Suppressor macrophage (primary cell): ENCODE results near the gene CMTM1.
"Not testable (repeated sequence)": the region's sequence is repeated elsewhere in the genome, so short reads cannot be mapped to it uniquely, and the experiment has no call there.

ENCODE experiments used
- DNase-seq, 4 experiments: peaks; one replicate each; pipeline ENCODE4 v3.0.0-alpha.2; 2020 to 2022

Gene CMTM1

DNA sequence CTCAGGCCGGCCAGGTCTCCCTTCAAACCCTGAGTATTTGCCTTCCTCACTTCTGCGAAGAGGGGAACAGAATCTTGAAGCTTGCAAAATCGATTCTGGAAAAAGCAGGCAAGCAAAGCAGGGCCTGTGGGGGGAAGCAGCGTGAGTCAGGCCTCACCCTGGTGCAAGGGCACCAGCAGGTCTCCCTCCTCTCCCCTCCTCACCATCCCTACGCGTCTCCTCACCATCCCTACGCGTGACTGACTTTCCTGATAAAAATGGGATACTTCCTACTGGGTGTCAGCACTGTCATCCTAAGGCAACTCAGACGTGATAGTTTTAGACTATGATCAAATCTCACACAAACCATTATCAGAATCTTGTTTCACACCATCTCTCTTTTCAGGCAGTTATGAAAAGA, 50.4 kb downstream of the CMTM1 start:
- DNase-seq = peak in 3 of 4 experiments; percentile 19 to 40 (median 39)

DNA sequence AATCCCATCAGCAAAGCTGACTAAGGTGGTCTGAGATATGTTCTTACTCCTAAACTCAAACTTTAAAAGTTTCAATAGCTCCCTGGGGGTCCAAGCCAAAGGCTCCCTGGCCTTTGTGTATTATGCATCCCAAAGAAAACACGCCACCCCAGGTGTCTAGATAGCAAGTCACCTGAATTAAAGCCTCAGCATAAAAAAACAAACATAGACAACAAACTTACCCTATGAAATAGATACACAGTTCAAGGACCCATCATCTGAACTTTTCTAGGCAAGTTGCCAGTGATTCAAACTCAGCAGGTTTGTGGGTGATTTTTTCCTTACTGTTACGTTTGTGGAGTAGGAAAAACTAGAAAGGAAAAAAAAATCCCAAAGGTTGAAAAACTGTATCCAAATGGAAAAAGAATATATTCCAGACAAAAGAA, 50.8 kb downstream of the CMTM1 start:
- DNase-seq = no peak

DNA sequence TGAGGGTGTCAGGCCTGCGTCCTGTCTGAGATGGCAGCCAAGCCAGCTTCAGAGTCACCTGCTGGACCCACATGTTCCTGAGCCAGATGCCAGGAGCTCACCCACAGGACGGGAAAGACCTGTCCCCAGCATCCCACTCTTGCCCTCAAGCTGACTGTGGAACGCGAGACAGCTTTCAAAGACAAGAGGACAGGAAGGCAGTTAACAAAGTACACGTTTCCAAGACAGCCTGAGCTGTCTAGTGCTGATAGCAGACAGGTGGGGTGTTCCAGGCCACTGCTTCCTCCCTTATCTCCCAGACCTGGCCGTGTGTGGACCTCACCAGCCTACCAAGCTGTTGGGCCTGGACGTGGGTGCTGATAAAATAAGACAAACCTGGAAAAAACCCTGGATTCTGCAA, 51.5 kb downstream of the CMTM1 start:
- DNase-seq = no peak

DNA sequence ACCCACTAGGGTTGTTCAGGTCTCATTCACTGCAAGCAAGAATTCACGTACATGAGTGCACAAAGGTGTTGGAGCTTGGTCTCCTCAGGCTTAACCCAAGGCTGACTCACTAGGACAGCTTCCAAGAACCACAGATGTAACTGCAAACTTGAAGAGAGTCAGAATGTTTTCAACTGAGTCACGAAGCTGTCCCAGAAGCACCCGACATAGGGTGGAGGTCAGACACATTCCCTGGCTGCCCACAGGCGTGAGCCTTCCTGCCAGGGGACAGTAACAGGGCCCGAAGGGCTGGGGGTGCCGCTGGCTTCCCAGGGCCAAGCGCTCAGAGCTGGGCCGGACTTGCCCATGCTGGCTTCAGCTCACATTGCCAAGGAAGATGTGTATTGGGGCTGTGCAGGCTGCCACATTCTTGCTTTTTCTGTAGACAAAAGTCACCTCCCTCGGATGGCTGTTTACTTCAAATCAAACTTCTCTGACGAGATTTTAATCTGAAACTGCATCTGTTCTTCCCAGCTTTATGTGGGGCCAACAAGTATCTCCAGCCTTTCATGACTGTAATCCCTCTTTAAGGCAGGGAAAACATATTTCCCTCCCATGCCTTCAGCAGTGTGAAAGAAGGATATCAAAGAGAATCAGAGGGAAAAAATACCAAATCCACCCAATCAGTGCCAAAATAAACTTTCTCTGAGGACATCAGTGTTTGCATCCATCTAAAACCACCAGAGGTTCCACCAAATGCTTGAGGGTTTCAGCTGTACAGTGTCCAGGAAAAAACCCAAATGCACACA, 52.5 kb downstream of the CMTM1 start:
- no peak for DNase-seq

DNA sequence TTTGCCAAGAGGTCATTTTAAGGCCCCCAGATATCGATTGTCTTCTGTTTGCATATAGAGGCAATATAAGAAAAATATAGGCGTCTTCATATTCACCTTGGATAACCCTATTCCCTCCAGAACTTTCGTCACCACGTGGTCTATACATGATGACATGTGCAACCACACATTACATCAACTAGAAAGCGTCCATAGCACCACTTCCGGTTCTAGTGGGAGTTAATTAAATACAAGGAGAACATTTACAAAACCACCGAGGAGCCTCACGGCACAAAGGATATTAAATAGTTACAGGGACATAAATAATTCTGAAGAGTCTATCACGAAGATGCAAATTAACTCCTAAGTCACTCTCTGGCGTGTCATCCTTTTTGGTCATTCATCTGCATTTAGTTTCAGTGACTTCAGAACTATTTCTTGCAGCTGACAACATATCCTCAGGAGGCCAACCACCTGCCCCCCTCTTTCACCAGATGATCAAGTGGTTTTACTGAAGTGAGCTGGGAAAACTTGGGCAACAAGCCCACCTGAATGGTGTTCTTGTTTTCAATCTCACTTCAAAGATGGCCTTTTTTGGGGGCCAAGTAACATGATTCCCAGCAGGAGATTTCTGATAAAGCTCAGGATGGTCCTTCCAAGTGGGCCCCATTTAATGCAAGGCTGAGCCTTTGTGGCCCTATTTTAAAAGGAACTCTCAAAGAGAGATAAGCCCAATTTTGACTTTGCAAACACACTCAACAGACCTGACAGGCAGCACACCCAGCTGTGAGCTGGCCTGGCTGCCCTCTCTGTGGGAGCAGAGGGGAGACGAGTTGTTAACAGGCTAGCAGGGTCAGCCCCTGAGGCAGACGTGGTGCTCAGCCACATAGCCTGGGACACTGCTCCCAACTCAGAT, 53.5 kb downstream of the CMTM1 start:
- DNase-seq = peak in 3 of 4 experiments; percentile 22 to 53 (median 46)

DNA sequence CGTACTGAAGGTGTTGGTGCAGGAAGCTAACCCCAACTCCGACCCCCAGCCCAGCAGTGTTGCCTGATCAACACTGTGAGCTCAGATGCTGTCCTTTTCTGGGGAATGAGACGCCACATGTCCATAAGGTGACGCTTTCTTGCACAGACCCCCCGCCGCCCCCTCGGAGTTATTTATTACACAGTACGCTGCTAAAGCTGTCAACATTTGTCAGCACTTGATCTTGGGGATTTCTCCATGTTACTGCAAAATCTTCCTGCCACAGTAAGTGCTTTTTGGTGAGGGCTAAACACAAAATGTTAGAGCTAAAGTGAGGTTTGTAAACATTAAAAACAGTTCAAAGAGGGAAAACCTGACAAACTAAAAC, 54.2 kb downstream of the CMTM1 start:
- DNase-seq = no peak

DNA sequence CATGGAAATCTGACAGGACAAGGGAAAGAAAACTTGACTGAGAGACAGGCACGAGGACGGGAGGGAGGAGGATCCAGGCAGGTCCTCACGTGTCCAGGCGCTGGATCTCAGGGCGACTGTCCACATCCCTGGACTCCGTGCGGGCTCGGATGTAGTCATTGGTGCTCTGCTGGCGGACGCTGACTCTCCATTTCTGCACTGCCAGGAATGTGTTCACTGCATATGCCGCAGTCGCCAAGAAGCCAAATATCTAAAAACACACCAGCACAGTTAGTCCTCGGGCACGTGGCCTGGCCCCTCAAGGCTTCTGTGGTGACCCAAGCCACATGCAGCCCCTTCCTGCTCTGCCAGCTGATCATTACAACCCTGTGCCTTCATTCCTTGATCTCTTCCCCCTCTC, 55.7 kb downstream of the CMTM1 start:
- no peak for DNase-seq

DNA sequence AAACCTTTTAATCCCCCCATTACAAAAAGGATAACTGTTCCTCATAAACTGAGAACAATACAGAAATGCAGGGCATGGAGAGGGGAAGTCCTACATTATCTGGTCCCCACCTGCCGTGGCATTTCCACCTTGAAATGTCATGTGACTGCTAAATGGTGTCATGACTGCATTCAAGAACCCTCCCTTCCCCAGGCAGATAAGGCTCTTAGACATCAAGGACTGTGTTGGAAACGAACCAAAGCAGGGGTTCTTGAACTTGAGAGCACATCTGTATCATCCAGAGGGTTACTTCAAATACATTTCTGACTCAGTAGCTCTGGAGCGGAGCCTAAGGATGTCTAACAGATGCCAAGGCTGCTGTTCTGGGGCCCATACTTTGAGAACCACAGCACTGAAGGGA, 56.6 kb downstream of the CMTM1 start:
- no peak for DNase-seq

DNA sequence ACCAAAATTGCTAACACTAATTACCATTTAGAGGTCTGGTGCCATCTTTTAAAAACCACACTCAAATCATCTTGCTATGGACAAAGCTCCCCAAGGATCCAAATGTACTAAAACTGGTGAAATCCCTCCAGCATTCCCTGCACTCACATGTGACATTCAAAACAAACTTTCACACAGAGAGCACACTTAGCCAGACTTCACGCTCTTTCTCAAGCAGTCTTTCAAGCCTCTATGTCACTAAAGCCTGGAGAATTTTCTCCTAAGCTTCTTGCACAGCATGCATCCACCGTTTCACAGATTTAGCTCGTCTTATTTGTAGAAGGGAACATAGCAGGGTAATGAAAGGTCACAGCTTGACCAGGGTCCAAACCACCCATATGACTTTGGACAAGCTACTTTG, 57.5 kb downstream of the CMTM1 start:
- no peak for DNase-seq

DNA sequence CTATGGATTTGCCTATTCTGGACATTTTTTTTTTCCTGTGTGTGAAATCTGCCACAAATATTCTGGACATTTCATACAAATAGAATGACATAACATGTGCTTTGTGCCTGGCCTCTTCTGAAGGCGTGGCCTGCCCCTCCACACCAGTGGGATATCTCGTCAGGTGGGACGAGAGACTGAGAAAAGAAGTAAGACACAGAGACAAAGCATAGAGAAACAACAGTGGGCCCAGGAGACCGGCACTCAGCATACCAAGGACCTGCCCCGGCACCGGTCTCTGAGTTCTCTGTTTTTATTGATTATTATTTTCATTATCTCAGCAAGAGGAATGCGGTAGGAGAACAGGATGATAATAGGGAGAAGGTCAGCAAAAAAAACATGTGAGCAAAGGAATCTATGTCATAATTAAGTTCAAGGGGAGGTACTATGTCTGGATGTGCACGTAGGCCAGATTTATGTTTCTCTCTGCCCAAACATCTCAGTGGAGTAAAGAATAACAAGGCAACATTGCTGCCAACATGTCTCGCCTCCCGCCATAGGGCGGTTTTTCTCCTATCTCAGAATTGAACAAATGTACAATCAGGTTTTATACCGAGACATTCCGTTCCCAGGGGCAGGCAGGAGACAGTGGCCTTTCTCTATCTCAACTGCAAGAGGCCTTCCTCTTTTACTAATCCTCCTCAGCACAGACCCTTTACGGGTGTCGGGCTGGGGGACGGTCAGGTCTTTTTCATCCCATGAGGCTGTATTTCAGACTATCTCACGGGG, 61.6 kb downstream of the CMTM1 start:
- DNase-seq = not testable (repeated sequence)
